Left kidney (tissue), 2 donors: ENCODE results near the gene ING4. TPM values are rescaled to one million over a fixed set of nuclear protein-coding genes. Genes with fewer than 3 reads are reported as not detected.

Source experiments
- DNase-seq: peaks from one replicate; pipeline ENCODE4 v3.0.0-alpha.2; 2013
- polyA plus RNA-seq: library from polyadenylated mRNA; unstranded; fragments of 120-200 nt; gene quantifications from one replicate; pipeline ENCODE4 v1.2.1, GENCODE V29; 2013; ENCODE audit not compliant: insufficient read length

Gene ING4
- polyA plus RNA-seq, 1 donor = 109 TPM

- no peak for DNase-seq
Measured at GRCh38 chr12:6639151-6639801, 23.6 kb downstream of the ING4 start.

DNA sequence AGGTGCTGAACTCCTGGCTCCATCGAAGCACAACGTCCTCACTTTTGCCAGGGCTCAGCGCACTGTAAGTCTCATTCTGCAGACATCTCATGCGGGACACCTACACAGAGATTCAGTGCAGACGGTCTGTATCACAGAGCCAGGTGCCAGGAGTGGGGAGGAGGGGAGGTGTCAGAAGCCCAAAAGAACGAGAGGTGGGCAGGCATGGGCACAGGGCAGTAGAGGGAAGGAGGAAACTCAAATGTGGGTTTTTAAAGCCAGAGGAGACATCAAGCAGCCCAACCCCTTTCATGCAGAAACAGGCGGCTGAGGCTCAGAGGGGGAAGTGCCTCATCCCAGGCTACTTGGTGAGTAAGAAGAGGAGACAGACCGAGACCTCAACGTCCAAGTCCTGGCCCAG is 24.6 kb downstream of the ING4 start:
- no peak for DNase-seq

DNA sequence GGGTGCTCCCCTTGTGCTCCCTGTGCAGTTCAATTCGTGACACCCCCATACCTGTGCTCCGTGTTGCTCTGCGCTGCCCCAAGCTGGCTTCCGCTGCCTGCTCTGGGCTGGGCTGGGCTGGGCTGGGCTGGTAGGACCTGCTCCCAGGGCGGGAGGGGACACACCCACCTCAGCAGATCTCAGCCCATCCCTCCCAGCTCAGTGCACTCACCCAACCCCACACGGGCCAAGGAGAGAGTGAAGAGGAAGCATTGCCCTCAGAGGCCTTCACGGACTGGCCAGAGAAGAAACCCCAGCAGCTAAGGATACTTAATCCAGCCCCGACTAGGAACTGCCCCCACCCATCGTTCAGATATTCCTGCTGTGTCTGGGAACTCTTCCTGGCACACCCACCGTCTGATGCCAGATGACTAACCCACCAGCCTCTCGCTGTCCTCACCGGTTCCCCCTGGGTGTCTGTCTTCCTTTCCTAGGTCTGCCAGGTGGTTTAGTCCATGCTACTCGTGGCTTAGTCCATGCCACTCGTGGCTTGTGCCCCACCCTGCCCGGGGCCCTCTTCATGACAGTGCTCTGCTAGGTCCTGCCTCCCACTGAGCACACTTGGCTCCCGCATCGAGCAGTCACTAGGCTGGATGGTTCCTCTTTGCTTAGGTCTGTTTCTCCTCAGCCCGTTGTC is 26.9 kb downstream of the ING4 start, which contains the start of gene LPAR5:
Gene LPAR5 (minus strand): TSS at position 104 of the 676 bp plus-strand sequence. CDS start 14,711 bp downstream, outside the sequence.
- no peak for DNase-seq

DNA sequence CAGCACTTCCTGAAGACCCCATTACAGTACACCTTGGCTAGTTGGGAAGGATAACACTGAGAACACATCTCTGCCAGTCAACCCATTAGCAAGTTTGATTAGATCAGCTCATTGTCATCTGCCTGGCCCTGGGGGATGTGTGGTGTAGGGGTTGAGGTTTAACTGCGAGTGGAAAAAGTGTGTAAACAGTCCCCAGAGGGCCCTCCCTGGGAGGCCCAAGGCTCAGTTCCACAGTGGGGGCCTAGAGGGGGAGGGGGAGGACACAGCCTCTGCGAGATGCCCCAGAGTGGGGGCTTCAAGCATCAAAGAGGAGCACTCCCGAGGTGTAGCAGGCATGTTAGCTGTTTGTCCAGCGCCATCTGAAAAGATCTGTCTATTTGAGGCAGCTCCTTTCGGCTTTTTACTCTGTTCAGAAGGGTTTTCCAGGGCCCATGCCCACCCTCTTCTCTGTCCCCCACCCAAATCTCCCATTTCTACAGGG is 27.5 kb downstream of the ING4 start:
- DNase-seq = no peak

DNA sequence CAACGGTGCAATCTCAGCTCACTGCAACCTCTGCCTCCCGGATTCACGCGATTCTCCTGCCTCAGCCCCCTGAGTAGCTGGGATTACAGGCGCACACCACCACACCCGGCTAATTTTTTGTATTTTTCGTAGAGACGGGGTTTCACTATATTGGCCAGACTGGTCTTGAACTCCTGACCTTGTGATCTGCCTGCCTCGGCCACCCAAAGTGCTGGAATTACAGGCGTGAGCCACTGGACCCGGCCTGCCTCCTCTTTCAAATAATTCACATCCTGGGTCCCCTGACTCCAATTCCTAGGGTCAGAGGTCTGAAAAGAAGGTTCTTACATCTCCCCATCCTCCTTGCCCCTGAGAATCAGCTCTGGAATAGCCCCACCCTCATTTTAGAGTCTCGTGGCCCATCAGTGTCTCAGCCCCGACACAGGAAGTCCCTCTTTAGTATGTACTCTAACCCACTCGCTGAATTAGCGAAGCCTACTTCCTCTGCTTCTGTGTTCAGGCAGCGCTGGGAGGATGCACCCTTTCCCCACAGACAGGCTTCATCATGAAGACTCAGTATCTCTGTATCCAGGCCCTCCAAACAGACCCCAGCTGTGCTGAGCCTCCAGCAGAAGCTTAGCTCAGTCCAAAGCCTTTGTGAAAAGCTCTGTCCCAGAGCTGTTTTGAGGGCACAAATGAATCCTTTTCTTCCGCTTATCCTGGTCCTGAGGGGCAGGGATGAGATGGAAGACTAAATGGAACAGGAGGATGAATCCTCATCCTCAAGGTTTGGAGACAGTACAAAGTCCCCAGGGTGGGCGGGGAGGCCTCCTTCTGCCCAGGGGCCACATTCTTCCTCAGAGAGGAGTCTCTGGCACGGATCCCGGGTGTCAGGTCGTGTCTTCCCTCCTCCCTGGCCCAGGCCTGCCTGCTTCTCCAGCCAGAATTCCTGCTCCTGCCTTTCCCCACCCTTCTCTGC is 30.6 kb downstream of the ING4 start:
- no peak for DNase-seq

- DNase-seq = no peak
Measured at GRCh38 chr12:6631549-6631961, 31.4 kb downstream of the ING4 start.

DNA sequence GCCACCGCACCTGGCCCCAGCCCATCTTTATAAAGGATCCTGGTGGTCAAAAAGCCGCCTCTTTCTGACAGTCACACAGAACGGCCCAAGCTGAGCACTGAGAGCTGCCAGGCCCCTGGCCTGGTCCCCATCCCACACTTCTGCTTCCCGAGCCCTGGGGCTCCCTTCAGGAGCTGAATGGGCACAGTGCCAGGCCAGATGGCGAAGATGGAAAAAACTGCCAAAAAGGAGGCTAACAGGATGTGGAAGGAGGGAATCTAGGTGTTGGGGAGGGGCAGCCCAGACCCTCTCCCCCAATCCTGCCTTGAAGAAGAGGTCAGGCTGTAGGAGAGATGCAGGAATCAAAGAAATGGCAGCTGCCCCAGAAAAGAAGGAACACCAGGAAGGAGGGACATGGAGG is 32.2 kb downstream of the ING4 start:
- DNase-seq = no peak

DNA sequence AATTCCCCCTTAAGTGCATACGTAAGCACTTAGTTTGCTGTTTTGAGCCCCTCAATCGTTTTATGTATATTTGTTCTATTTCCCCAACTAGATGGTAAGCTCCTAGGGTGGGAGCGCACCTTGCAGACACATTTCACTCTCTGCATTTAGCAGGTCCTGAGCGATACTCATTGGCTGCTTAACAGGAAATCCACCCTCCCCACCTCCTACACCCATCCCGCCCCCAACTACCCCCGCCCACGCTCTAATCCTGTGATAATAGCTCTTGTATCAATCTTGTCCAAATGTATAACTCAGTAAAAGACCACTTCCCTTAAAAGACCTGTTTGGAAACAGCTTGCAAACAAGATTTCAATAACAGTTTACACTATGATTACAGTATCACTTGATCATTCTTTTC is 35.3 kb downstream of the ING4 start:
- no peak for DNase-seq

DNA sequence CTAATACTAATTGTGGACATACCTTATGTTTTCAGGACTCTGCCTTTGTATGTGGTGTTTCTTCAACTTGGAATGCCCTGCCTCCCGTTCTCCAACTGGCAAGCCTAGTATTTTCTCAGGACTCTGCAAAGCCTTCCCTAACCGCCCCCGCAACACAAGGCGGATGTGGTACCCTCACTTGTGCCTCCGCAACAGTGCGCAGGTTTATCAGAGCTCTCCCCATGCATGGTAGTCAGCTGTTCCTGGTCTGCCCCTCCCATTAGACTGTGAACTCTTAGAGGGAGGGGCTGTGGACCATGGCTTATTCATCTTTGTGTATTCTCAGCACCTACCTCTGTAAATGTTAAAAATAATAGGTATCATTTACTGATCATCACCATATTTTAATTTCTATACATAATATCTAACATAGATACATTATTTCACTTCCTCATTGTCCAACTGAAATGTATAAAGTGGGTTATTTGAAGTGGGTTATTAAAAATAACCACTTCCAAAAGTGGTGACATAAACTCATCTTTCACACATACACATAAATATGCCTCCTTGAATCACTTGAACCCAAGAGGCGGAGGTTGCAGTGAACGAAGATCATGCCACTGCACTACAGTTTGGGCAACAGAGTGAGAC is 36.1 kb downstream of the ING4 start:
- DNase-seq = no peak

- DNase-seq = no peak
Measured at GRCh38 chr12:6620885-6621274, 42.0 kb downstream of the ING4 start.

- DNase-seq = peak; percentile 73
Measured at GRCh38 chr12:6620137-6620884, 42.6 kb downstream of the ING4 start.

- no peak for DNase-seq
Measured at GRCh38 chr12:6618483-6619225, 44.3 kb downstream of the ING4 start.

DNA sequence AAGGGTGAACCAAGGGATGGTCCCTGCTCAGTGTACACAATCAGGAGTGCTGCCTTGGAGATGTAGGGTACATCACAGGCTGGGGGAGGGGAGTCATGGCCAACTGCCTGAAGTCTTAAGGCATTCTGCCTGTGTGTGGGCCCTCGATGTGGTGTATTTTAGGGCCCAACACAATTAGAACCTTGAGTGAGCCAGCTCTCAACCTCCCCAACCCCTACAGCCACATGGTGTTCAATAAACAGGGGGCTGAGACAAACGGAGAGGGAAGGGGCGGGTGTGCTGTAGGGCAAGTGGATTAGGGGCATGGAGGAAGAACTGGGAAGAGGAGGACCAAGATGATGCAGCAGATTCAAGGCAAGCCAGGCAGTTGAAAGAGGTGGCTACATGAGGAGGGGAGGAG is 47.1 kb downstream of the ING4 start:
- DNase-seq = no peak

DNA sequence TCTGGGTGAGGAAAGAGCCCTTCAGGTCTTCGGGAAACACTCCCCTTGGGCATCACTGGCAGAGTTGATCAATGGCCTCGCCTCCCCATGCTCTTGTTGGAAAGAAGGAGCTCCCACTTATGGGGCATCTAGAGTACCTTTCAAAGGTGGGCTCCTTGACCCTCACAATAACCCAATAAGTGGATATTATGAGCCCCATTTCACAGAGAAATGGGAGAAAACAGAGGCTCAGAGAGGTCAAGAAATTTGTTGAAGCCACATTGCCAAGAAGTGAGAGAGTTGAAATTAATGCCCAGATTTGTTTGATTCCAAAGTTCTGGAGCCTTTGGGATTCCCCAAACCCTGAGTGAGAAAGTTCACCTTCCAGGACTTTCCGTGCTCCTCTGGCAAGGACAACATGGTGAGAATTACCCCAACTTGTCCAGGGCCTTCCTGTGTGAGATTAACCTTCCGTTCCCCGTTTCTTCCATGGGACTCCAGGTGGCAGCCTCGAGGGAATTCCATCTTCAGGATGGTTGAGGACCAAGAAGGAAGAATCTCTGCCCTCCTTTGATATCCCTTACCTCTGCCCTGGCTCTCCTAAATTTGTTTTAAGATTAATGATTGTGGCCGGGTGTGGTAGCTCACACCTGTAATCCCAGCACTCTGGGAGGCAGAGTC is 48.3 kb downstream of the ING4 start:
- no peak for DNase-seq

DNA sequence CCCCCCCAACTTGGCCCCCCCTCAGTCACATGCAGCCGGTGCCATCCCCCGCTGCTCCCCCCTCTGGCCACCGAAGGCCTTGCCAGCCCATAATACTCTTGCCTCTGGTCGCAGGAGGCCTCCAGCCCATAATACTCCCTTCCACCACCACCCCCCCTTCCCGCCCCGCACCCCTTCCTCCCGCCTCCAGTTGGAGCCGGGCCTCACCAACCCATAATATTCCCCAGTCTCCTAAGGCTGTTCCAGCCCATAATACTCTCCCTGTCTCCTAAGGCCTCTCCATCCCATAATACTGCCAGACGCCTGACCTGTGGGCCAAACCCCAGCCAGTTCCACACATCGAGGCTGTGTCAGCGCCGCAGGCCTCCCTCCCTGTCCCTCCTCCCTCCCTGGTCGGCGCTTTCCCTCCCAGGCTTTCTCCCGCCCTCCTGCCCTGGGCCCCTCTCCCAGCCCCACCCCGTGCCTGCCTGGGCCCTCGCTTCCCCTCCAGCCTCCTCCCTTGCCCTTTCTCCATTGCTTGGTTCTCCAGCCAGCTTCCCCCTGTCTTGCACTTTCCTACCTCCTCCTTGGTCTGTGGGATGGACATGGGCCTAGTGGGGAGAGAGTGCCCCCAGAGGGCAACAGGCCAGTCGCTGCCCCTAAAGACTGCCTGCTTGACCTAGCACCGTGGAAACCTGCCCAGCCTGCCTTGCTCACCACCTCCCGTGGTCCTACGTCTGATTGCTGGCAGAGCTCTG is 49.0 kb downstream of the ING4 start:
- peak; percentile 97 for DNase-seq

GRCh38 chr12:6613015-6613775 is 49.7 kb downstream of the ING4 start:
- DNase-seq = peak; percentile 90

DNA sequence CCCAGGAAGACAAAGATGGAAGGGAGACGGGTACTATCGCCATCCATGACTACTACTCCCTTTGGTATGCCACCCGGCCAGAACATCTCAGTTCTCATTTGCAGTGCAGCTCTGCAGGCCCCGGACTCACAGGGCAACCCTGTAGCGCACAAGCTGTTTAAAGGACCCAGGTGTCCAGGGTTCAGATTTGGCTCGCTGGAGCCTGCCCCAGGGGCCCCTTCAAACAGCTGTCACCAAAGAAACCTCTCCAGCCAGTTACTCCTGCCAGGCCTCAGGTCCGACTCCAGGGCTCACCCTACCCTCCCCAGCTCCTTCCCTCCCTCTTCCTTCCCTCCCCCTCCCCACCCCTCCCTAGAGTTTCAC is 50.3 kb downstream of the ING4 start:
- DNase-seq = no peak

- no peak for DNase-seq
Measured at GRCh38 chr12:6612247-6612646, 50.7 kb downstream of the ING4 start.
